GM23338 (cell line): ENCODE results near the gene NGF. TPM values are rescaled to one million over a fixed set of nuclear protein-coding genes. Genes with fewer than 3 reads are reported as not detected.

Experiments
- ATAC-seq: fragments of 200-7000 bp; cut with Tn5 transposase; 3 replicates; pipeline ENCODE4 v1.9.1; 2020
- DNase-seq: peaks from one replicate; pipeline ENCODE4 v3.0.0-alpha.2; 2015; ENCODE audit warnings: low spot score
- H2AFZ ChIP-seq: fragments of 200-600 bp; sonication (generic); 2 replicates; pipeline ENCODE4 v1.8.0; 2016; ENCODE audit warnings: antibody characterized with exemption, mild to moderate bottlenecking, moderate library complexity
- H3F3A ChIP-seq: fragments of 200-600 bp; sonication (generic); replicated peaks from 2 replicates; pipeline ENCODE4 v1.8.0; 2017; ENCODE audit warnings: antibody characterized with exemption, mixed run types, low read depth
- H3K27ac ChIP-seq: fragments of 200-600 bp; sonication (generic); 2 replicates; pipeline ENCODE4 v1.6.1; 2016; ENCODE audit warnings: low read depth
- H3K27me3 ChIP-seq: fragments of 200-600 bp; sonication (generic); 2 replicates; pipeline ENCODE4 v1.8.0; 2016; ENCODE audit warnings: mild to moderate bottlenecking, mixed run types, moderate library complexity; ENCODE audit not compliant: insufficient read depth
- H3K36me3 ChIP-seq: fragments of 200-600 bp; sonication (generic); 2 replicates; pipeline ENCODE4 v1.8.0; 2016; ENCODE audit warnings: mild to moderate bottlenecking; ENCODE audit not compliant: insufficient read depth
- H3K4me1 ChIP-seq: fragments of 200-600 bp; sonication (generic); 2 replicates; pipeline ENCODE4 v1.8.0; 2016; ENCODE audit warnings: mild to moderate bottlenecking, moderate library complexity; ENCODE audit not compliant: insufficient read depth
- H3K4me2 ChIP-seq: fragments of 200-600 bp; sonication (generic); 2 replicates; pipeline ENCODE4 v1.7.1; 2017; ENCODE audit warnings: mixed run types
- H3K4me3 ChIP-seq: fragments of 200-600 bp; sonication (generic); 2 replicates; pipeline ENCODE4 v1.6.1; 2016; ENCODE audit warnings: mixed run types
- H3K79me2 ChIP-seq: fragments of 200-600 bp; sonication (generic); replicated peaks from 2 replicates; pipeline ENCODE4 v1.8.0; 2017; ENCODE audit warnings: mild to moderate bottlenecking; ENCODE audit not compliant: insufficient read depth
- H3K9me2 ChIP-seq: fragments of 200-600 bp; sonication (generic); 2 replicates; pipeline ENCODE4 v1.8.0; 2017; ENCODE audit not compliant: insufficient read depth
- H4K20me1 ChIP-seq: fragments of 200-600 bp; sonication (generic); replicated peaks from 2 replicates; pipeline ENCODE4 v1.8.0; 2017; ENCODE audit warnings: mild to moderate bottlenecking; ENCODE audit not compliant: insufficient read depth
- H3K27ac Mint-ChIP-seq: 2 replicates; pipeline ENCODE4 v1.8.0; 2020; ENCODE audit warnings: inconsistent platforms, mild to moderate bottlenecking, moderate library complexity, mixed read lengths
- H3K27me3 Mint-ChIP-seq: 3 replicates; pipeline ENCODE4 v1.8.0; 2022; ENCODE audit warnings: low read depth, mild to moderate bottlenecking, moderate library complexity, mixed read lengths, inconsistent platforms; ENCODE audit not compliant: insufficient read depth, poor library complexity
- H3K36me3 Mint-ChIP-seq: 3 replicates; pipeline ENCODE4 v1.8.0; 2021; ENCODE audit warnings: low read depth, mild to moderate bottlenecking, inconsistent platforms, moderate library complexity, mixed read lengths
- H3K4me1 Mint-ChIP-seq: 3 replicates; pipeline ENCODE4 v1.8.0; 2020; ENCODE audit warnings: mild to moderate bottlenecking, inconsistent platforms, mixed read lengths
- H3K4me3 Mint-ChIP-seq: 3 replicates; pipeline ENCODE4 v1.8.0; 2021; ENCODE audit warnings: moderate library complexity, mild to moderate bottlenecking, inconsistent platforms, mixed read lengths
- H3K9me3 Mint-ChIP-seq: 3 replicates; pipeline ENCODE4 v1.8.0; 2020; ENCODE audit warnings: moderate library complexity, mild to moderate bottlenecking, inconsistent platforms, mixed read lengths
- JUNB ChIP-seq: IDR thresholded peaks from one replicate; pipeline ENCODE4 v1.6.1; 2016; ENCODE audit warnings: antibody characterized with exemption; ENCODE audit not compliant: unreplicated experiment
- NANOG ChIP-seq: IDR thresholded peaks from 2 replicates; pipeline ENCODE4 v1.6.1; 2016; ENCODE audit warnings: antibody characterized with exemption, borderline replicate concordance
- REST ChIP-seq: IDR thresholded peaks from one replicate; pipeline ENCODE4 v1.6.1; 2018; ENCODE audit warnings: antibody characterized with exemption; ENCODE audit not compliant: unreplicated experiment
- STAT1 ChIP-seq: IDR thresholded peaks from one replicate; pipeline ENCODE4 v1.6.1; 2016; ENCODE audit warnings: antibody characterized with exemption; ENCODE audit not compliant: unreplicated experiment
- ZNF462 ChIP-seq: fragments of 250-450 bp; sonication (Bioruptor Pico); IDR thresholded peaks from 2 replicates; pipeline ENCODE4 v1.5.0; 2020; ENCODE audit warnings: mild to moderate bottlenecking, moderate library complexity
- polyA plus RNA-seq: library from polyadenylated mRNA; unstranded; fragments of >200 nt; fragmentation: Nextera tagmentation; extraction: Ambion mirVana; gene quantifications from 2 replicates; pipeline ENCODE4 v1.2.1, GENCODE V29; 2016
- total RNA-seq: library from RNA; depleted of rRNA; stranded (reverse); fragments of >200 nt; shearing (Covaris generic); gene quantifications from 2 replicates; pipeline ENCODE4 v1.2.3, GENCODE V29; 2014

Gene NGF
- total and polyA plus RNA-seq, 2 experiments from 2014 or later, result 0.28 to 0.92 TPM

- TF ChIP-seq ZNF462 (CRISPR knock-in tag), result no peak
- TF ChIP-seq JUNB, result no peak
These were observed 100.5 kb downstream of the NGF start (continued) for GRCh38 chr1:115237507-115237906.

- no peaks in the 10 kb centered on the region for H3K9me3 Mint-ChIP-seq
- ATAC-seq, result no peak
- H3K27ac Mint-ChIP-seq, result no peak overlapping the region
- H3K4me1 Mint-ChIP-seq, result peaks cover 3% of the 10 kb centered on the region; the same call in 2 of the 3 replicates
- H2AFZ ChIP-seq, result 0 out of 2 replicates have a peak overlapping the region, but pooled peaks have one; percentile 60
- H3K27me3 ChIP-seq, result no peaks in the 10 kb centered on the region
- no peaks in the 10 kb centered on the region for H3K4me1 ChIP-seq
- no peak for DNase-seq
- TF ChIP-seq NANOG (no peak), ZNF462 (CRISPR knock-in tag) (no peak), REST (no peak), STAT1 (no peak)
- no peaks in the 10 kb centered on the region for H3K36me3 Mint-ChIP-seq
- peaks cover 7% of the 10 kb centered on the region; the same call in 1 of the 2 replicates for H3K9me2 ChIP-seq
- H3F3A ChIP-seq, result no peaks in the 10 kb centered on the region
- H3K79me2 ChIP-seq, result no peaks in the 10 kb centered on the region
- no peak overlapping the region for H3K4me3 ChIP-seq
- H3K27me3 Mint-ChIP-seq, result no peaks in the 10 kb centered on the region
- H3K27ac ChIP-seq, result no peak overlapping the region
- no peaks in the 10 kb centered on the region for H4K20me1 ChIP-seq
- no peak overlapping the region for H3K4me2 ChIP-seq
- H3K36me3 ChIP-seq, result no peaks in the 10 kb centered on the region
- H3K4me3 Mint-ChIP-seq, result no peak overlapping the region; the same call in 2 of the 3 replicates
These were observed 101.0 kb downstream of the NGF start for GRCh38 chr1:115237023-115237422.
